Measurements from ENCODE around the gene CHSY1. TPM values are rescaled to one million over a fixed set of nuclear protein-coding genes. Genes with fewer than 3 reads are reported as not detected.

The CHSY1 gene
- total RNA-seq, 1 donor = 40.9 TPM

DNA sequence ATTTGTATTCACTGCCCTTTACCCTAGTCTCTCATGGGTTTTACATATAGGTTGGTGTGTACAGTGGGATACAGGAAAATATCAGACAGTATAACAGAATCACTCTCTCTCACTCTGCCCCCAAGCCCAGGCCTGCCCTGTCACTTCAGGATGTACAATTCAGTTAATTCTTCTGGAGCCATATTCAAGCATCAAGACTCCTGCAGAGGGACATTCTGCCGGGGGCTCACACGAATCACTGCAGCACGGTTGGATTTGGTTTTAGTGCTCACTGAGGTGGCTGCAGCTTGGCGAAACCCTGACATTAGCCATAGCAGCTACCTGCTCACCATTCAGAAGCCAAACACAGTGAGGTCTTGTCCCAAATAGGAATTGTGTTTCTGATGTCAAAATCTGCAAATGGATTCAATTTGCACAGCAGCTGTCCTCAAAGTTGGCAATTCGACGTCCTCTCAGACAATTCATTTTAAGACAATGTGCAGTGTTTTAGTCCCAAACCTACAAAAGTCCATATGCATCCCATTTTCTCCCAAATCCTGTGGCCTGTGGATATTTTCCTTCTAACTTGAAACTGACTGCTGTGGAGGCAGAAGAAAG, 82.9 kb downstream of the CHSY1 start:
- no peak for TF ChIP-seq CTCF (IDR thresholded peaks at IDR 0.05; ENCODE audit: insufficient read depth, low read length)
- no peak for DNase-seq (ENCODE audit: low read depth)
- H3K4me3 ChIP-seq (ENCODE audit: low read depth, low read length) = no peak overlapping the region

DNA sequence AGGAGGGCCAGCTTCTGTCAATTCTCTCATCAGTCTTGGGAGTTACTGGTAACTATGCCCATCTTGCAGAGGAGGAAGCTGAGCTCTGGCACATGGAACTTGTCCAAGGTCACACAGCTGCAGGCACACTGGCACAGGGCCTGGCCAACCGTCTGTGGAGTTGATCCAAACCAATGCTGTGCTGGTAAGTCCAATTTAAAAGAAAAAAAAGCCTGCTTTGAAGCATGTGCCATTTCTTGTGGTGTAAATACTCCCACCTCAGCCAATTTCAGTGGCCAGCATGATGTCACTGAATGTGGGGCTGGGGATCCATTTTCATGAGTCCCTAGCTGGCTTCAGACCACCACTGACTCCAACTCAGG, 83.4 kb downstream of the CHSY1 start:
- DNase-seq (ENCODE audit: low read depth) = peak; percentile 89
- no peak overlapping the region for H3K4me3 ChIP-seq (ENCODE audit: low read depth, low read length)
- no peak for TF ChIP-seq CTCF (IDR thresholded peaks at IDR 0.05; ENCODE audit: insufficient read depth, low read length)

DNA sequence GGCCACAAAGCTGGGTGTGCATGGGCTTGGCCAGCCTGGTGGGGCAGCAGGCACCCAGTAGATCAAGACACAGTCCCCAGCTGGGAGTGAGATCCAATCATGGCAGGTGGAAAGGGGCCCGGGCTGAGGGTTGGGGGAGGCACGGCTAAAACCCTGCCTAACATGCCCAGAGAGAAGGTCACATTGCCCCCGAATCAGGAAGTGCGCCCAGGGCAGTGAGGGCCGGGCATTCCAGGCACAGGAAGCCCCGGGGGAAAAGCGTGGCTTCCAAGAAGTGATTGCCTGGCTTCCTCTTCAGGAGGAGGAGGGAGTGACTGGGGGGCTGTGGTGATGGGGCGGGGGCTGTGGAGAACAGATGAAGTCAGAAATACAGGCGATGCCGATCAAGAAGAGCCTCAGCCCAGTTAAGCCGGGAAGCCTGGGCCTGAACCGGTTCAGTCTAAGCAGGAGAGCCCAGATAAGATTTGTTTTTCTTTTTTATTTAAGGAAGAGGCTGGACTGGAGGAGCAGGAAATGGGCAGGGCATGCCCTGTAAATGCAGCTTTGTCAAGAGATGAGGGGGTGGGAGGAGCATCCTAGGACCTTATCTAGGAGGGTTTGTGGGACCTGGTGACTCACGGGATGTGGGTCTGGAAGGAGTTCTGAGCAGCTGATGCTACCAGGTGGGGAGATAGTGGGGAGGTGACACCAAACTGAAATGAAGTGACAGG, 83.9 kb downstream of the CHSY1 start:
- TF ChIP-seq CTCF (IDR thresholded peaks at IDR 0.05; ENCODE audit: insufficient read depth, low read length) = no peak
- DNase-seq (ENCODE audit: low read depth) = peak; percentile 96
- no peak overlapping the region for H3K4me3 ChIP-seq (ENCODE audit: low read depth, low read length)

GRCh38 chr15:101167411-101167752, 84.5 kb downstream of the CHSY1 start:
- no peak overlapping the region for H3K4me3 ChIP-seq (ENCODE audit: low read depth, low read length)
- TF ChIP-seq CTCF (IDR thresholded peaks at IDR 0.05; ENCODE audit: insufficient read depth, low read length) = no peak
- peak; percentile 42 for DNase-seq (ENCODE audit: low read depth)

- H3K4me3 ChIP-seq (ENCODE audit: low read depth, low read length) = no peak overlapping the region
- DNase-seq (ENCODE audit: low read depth) = no peak
- TF ChIP-seq CTCF (IDR thresholded peaks at IDR 0.05; ENCODE audit: insufficient read depth, low read length) = no peak
Measured at GRCh38 chr15:101165905-101166471, 85.9 kb downstream of the CHSY1 start.

- TF ChIP-seq CTCF (IDR thresholded peaks at IDR 0.05; ENCODE audit: insufficient read depth, low read length) = no peak
- no peak overlapping the region for H3K4me3 ChIP-seq (ENCODE audit: low read depth, low read length)
- DNase-seq (ENCODE audit: low read depth) = no peak
Measured at GRCh38 chr15:101162701-101163483, 89.0 kb downstream of the CHSY1 start.
